AML-193 (cell line): Measurements from ENCODE around the gene NFILZ.

Experiments used
- DNase-seq, 2 experiments: peaks; one replicate each; lab custom pipeline; 2025; lab: John Stamatoyannopoulos, UW

NFILZ gene

DNA sequence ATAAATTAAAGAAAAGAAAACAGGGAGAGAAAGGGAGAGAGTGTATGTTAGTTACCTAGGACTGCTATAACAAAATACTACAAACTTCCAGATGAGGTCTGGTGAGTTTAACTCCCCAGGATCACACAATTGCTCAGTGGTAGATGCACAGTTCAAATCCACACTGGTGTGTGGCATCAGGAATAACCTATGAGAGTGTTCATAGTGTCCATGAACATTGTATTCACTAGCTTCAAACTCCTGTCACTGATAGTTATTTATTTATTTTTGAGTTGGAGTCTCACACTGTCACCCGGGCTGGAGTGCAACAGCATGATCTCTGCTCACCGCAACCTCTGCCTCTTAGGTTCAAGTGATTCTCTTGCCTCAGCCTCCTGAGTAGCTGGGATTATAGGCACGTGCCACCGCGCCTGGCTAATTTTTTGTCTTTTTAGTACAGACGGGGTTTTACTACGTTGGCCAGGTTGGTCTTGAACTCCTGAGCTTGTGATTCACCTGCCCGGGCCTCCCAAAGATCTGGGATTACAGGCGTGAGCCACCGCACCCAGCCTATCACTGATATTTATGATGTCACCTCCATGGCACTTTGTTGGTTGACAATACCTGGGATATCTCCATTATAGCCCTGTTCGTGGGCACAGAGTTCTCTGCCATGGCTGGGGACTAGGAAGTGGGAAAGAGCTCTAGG is at the start of gene NFILZ:
TSS of gene NFILZ (plus strand) at position 638 of the 688 bp plus-strand sequence. CDS start 46,133 bp downstream, outside the sequence.
- no peak for DNase-seq

DNA sequence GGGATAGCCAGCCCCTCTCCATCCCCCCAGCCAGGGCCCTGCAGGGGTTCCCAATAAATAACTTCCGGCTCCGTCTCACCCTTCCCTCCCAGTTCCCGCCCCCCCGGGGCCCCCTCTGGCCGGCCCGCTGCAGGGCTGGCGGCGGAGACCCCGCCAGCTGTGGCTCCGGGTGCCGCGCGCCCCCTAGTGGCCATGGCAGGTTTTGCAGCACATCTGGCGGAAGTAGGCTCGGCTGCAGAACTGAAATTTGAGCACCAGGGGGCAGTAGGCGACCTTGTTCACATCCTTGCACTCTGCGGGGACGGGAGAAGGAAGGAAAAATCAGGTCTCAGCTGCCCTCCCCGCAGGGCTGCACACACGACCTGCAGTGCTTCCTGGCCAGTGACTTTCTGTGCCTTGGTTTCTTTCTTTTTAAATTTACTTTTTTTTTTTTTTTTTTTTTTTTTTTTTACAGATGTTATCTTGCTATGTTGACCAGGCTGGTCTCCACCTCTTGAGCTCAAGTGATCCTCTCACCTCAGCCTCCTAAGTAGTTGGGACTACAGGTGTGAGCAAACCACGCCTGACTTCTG is 49.6 kb upstream of the NFILZ start:
- DNase-seq, result peak; percentile 72 to 78

DNA sequence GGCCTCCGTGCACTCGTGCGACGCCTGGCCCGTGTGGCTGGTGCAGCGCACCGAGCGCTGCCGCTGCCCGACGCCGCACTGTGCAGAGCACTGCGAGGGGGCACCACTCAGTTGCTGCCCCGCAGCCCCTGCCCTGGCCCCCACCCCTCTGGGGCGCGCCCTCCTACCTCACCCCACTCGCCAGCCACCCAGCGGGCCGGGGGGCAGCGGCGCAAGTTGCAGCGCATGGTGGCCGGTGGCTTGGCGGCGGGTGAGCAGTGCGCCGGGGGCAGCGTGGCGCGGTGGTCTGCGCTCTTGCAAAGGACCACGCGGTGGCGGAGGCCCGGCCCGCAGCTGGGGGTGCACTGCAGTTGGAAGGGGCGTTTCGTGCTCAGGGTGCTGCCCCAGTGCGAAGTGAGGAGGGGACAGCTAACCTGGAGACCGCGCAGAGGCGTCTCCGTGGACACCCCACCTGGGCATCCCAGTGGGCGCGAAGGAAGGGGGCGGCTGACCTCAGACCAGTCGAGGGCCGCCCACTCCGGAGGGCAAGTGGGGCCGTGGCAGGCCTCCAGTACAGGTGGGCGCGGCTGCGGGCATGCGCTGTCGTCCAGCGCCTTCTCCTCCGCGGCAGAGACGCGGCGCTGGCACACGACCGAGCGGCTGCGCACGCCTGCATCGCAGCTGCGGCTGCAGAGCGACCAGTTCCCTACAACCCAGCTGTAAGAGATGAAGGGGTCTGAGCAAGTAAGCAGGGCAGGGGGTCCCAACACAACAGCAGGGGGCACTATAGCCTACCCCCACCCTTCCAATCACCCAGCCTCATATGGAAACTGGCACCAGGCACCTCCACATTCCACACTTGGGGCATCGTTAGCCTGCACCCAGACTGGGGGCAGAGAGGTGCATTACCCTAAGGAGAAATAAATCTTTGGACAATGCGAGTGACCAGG is 45.2 kb upstream of the NFILZ start:
- DNase-seq, result no peak

GRCh38 chr19:8585894-8586750 is 44.3 kb upstream of the NFILZ start:
- peak; percentile 11 for DNase-seq

DNA sequence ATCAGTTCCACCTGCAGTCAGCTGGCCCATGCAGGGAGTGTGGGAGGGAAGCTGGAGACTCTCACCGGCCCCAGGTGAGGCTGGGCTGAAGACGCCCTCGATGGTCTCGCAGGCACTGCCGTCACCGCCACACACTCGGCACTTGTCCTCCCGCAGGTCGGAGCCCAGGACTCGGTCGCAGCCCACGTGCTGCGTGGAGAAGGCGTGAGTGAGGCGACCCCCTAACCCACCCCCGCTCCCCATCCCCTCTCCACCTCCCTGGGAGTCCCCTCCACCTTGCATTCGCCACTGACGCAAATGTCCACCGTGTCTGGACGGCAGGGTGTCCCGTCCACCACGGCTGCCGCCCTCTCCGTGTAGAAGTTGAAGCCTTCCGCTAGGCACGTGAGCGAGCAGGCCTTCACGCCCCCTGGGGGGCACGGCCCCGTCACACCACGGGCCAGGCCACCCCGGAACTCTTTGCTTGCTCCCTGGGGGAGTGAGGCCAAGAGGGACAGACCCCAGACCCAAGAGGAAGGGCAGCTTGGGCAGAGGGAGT is 41.2 kb upstream of the NFILZ start:
- DNase-seq, result no peak

DNA sequence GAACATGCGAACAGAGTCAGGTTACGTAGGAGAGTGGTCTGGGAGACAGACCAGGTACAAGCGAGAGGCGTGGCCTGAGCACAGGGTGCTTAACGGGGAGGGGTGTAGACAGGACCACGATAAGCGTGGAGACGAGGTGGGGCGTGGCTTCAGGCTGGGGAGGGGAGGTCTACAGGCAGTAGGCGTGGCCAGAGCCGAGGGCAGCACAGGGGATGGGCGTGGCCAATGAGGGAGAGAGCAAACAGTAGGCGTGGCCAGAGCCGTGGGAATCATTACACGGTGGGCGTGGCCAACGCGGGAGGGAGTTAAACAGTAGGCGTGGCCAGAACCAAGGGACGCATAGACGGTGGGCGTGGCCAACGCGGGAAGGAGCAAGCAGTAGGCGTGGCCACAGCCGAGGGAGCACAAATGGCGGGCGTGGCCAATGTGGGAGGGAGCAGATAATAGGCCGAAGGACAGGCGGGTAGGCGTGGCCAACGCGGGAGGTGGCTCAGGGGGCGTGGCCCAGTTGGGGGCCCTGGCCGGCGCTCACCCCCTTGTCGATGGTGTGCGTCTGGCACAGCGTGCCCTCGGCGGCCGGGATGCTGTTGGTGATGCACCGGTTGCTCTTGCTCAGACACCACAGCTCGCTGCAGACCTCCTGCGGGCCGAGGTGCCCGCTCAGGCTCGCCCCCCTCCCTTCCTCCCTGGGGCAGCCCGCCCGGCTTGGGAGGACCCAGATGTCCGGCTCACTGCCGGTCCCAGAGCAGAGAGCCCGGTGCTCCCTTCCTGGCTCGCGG is 38.0 kb upstream of the NFILZ start:
- no peak for DNase-seq

- DNase-seq, result no peak
Observed at GRCh38 chr19:8593931-8594330, 36.5 kb upstream of the NFILZ start.

DNA sequence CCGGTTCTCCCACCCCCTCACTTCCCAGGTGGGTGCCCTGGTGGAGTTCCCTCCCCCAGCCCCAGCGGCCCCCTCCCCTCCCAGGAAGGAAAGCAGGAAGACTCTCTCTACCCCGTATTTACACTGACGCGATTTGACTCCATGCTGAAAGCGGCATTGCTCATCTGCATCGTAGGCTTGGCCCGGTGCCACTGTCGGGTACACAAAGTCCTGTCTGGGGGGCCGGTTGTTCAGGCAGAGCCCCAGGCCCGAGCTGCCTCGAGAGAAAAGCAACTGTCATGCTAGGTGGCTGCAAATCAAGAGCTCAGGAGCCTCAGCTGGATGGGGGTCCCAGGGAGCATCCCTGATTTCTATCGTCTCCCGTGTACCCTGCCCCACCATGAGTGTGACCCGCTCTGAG is 34.8 kb upstream of the NFILZ start:
- DNase-seq, result no peak

DNA sequence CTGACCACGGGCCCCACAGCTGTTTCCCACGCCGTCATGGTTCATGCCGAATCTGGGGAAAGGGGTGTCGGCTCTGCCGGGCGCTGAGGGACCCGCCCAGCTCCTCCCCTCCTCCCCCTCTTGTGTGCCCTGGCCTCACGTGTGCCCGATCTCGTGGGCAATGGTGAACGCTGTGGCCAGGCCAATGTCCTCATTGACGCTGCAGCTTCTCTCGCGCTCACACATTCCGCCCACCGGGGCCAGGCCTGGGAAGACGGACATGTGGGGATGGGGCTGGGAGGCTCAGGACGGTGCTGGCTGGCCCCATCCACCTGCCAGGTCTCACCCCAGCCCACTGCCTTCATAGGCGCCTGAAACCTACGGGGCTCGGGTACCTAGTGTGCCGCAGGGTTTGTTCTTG is 34.3 kb upstream of the NFILZ start:
- no peak for DNase-seq

DNA sequence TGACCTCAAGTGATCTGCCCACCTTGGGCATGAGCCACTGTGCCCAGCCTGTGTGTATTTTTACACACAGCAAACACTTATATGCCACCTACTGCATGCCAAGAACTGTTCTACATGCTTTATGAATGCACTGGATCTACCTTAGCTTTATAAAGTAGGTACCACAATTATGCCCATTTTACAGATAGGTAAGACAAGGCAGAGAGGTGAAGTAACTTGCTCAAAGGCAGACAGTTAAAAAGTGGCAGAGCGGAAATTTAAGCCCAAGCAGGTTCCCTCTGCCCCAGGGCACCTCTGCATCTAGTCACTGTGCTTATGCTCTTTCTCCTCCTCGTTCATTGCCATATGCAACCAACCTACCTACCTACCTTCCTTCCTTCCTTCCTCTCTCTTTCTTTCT is 30.4 kb upstream of the NFILZ start:
- no peak for DNase-seq

GRCh38 chr19:8600816-8601215 is 29.6 kb upstream of the NFILZ start:
- DNase-seq, result no peak

GRCh38 chr19:8601796-8602195 is 28.6 kb upstream of the NFILZ start:
- DNase-seq, result no peak

DNA sequence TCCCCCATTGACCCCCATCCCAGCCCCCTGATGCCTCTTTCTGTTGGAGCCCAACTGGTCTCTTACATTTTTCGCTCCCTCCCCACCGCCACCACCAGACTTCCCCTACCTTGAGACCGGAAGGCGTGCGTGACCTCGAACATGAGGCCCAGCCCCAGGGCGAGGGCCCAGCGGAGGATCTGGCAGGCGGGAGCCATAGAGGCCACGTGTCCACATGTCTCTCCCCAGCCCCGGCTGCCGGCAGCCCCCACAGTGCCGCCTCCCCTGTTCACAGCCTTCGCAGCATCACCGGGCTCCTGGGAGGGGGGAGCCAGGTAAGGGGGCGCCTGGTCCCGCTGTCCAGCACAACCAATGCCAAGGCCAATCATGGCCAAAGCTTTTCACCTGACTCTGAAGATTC is 24.9 kb upstream of the NFILZ start:
- DNase-seq, result no peak

GRCh38 chr19:8607386-8607785 is 23.0 kb upstream of the NFILZ start:
- DNase-seq, result no peak

GRCh38 chr19:8608941-8609278 is 21.5 kb upstream of the NFILZ start:
- no peak for DNase-seq

- DNase-seq, result peak in 1 of 2 experiments; percentile 13
Observed at GRCh38 chr19:8609279-8610040, 21.0 kb upstream of the NFILZ start.

GRCh38 chr19:8610041-8610935 is 20.1 kb upstream of the NFILZ start, which contains the start of gene ADAMTS10:
TSS of gene ADAMTS10 (minus strand) at chr19:8610715. CDS start at chr19:8605710, 5,005 bp downstream.
- DNase-seq, result no peak

GRCh38 chr19:8610936-8611300 is 19.5 kb upstream of the NFILZ start:
- no peak for DNase-seq

DNA sequence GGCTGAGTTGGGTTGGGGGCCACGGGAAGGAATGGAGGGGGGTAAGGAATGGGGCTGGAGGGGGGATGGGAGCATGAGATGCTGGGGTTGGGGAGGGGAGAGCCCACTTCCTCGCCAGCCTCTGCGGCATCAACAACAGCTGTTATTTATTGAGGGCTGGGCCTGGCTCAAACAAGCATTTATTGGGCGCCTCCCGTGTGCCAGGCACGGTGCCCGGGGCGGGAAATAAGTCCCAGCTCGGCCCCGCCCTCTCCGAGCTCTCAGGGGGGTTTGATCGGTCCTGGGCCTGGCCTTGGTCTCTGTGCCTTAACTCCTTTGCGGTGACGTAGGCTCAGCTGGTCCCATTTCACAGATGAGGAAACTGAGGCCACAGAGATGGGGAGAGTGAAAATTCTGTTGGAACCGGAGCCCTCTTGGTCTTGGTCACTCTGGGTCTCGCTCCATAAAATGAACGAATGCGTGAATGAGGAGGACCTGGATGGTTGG is 19.0 kb upstream of the NFILZ start:
- DNase-seq, result no peak
